RWPE1 (cell line): ENCODE data around the gene CEP83.
"Not testable (repeated sequence)": the region's sequence is repeated elsewhere in the genome, so short reads cannot be mapped to it uniquely, and the experiment has no call there.

Experiments
- CTCF ChIA-PET: fragments of 350-600 bp; sonication (Branson Sonifier 250); formaldehyde crosslinking; extraction: SDS; loops from one replicate; lab custom pipeline; 2021; lab: Yijun Ruan, JAX
- POLR2A ChIA-PET: fragments of 400-600 bp; formaldehyde crosslinking; extraction: SDS; loops from one replicate; lab custom pipeline; 2020; ENCODE audit warnings: antibody characterized with exemption; ENCODE audit not compliant: low non-redundant PET; lab: Yijun Ruan, JAX
- DNase-seq: peaks from one replicate; pipeline ENCODE4 v3.0.0; 2012; ENCODE audit warnings: low spot score
- H3K27ac ChIP-seq: fragments of 450-650 bp; 2 replicates; pipeline ENCODE4 v1.5.1; 2017
- CTCF ChIP-seq: fragments of 450-650 bp; conservative IDR thresholded peaks from 2 replicates; pipeline ENCODE4 v1.5.1; 2017; ENCODE audit warnings: low read depth, mild to moderate bottlenecking

CEP83 gene

GRCh38 chr12:94390130-94390485, 69.6 kb downstream of the CEP83 start:
- DNase-seq: no peak
- POLR2A ChIA-PET: no interaction called here
- no peak for TF ChIP-seq CTCF
- no peak overlapping the region for H3K27ac ChIP-seq
- CTCF ChIA-PET: interaction anchor here (0.5 kb wide), 1 partner anchor 17 kb away, joined by 4 read pairs; no protein-coding TSS in a partner anchor

GRCh38 chr12:94389482-94390129, 70.1 kb downstream of the CEP83 start:
- DNase-seq, CTCF ChIA-PET, H3K27ac ChIP-seq, POLR2A ChIA-PET: not testable (repeated sequence)

- no peak for TF ChIP-seq CTCF
- H3K27ac ChIP-seq: no peak overlapping the region
- POLR2A ChIA-PET: no interaction called here
- CTCF ChIA-PET: no interaction called here
- DNase-seq: no peak
These were observed 73.2 kb downstream of the CEP83 start for GRCh38 chr12:94386422-94386821.

GRCh38 chr12:94384030-94384429, 75.6 kb downstream of the CEP83 start:
- CTCF ChIA-PET: no interaction called here
- TF ChIP-seq CTCF: no peak
- POLR2A ChIA-PET: no interaction called here
- no peak for DNase-seq
- no peak overlapping the region for H3K27ac ChIP-seq

- POLR2A ChIA-PET: no interaction called here
- no peak overlapping the region for H3K27ac ChIP-seq
- no peak for DNase-seq
- no peak for TF ChIP-seq CTCF
- CTCF ChIA-PET: interaction anchor here (0.7 kb wide), 1 partner anchor 106 kb away, joined by 4 read pairs; no protein-coding TSS in a partner anchor
These were observed 79.2 kb downstream of the CEP83 start for GRCh38 chr12:94380507-94380906.

- no peak overlapping the region for H3K27ac ChIP-seq
- TF ChIP-seq CTCF: no peak
- no peak for DNase-seq
- ChIA-PET CTCF (no interaction called here), POLR2A (no interaction called here)
These were observed 80.1 kb downstream of the CEP83 start for GRCh38 chr12:94379479-94380113.

GRCh38 chr12:94377599-94377998, 82.1 kb downstream of the CEP83 start:
- POLR2A ChIA-PET: no interaction called here
- DNase-seq: no peak
- CTCF ChIA-PET: no interaction called here
- TF ChIP-seq CTCF: no peak
- H3K27ac ChIP-seq: no peak overlapping the region
